Endothelial cell of umbilical vein (primary cell): ENCODE data around the gene PPP5C. TPM values are rescaled to one million over a fixed set of nuclear protein-coding genes. Genes with fewer than 3 reads are reported as not detected.

ENCODE experiments used
- BruUV-seq: library from RNA; stranded (reverse); fragments of 400-500 nt; replicated peaks from 2 replicates; lab custom pipeline; 2021; lab: Mats Ljungman, UMichigan
- CTCF ChIA-PET: fragments of 300-600, 350-600 bp; sonication (Branson Sonifier 250); formaldehyde crosslinking; loops from one replicate; lab custom pipeline; 2021; ENCODE audit warnings: antibody characterized with exemption, inconsistent platforms; lab: Charles Lee
- POLR2A ChIA-PET: fragments of 300-600, 350-600 bp; sonication (Branson Sonifier 250); formaldehyde crosslinking; loops from one replicate; lab custom pipeline; 2021; ENCODE audit warnings: antibody characterized with exemption, inconsistent platforms; lab: Charles Lee
- DNase-seq: peaks from one replicate; pipeline ENCODE4 v3.0.0-alpha.2; 2011; ENCODE audit warnings: low read depth, low spot score
- FAIRE-seq: peaks from 2 replicates; lab custom pipeline; 2011; peaks lifted over from hg19 to GRCh38; lab: Jason Lieb, UNC
- H2AFZ ChIP-seq: 2 replicates; pipeline ENCODE4 v1.6.0; 2012; ENCODE audit warnings: low read depth, low read length, control low read depth, inconsistent platforms
- H3K27ac ChIP-seq: 2 replicates; pipeline ENCODE4 v1.5.1; 2011; ENCODE audit warnings: low read depth, mild to moderate bottlenecking, control low read depth, low read length, moderate library complexity; ENCODE audit not compliant: insufficient read depth
- H3K27me3 ChIP-seq, 2 experiments: 2 replicates each; pipeline versions ENCODE4 v1.6.0 to v1.6.1; 2011; ENCODE audit warnings: low read length in 2 of 2, mixed read lengths in 1 of 2; ENCODE audit not compliant: control insufficient read depth in 2 of 2, insufficient read depth in 2 of 2
- H3K36me3 ChIP-seq, 2 experiments: 2 replicates in 1 of 2; 3 replicates in 1 of 2; pipeline ENCODE4 v1.5.1; 2011; ENCODE audit warnings: low read length in 2 of 2, mild to moderate bottlenecking in 1 of 2, moderate library complexity in 1 of 2; ENCODE audit not compliant: control insufficient read depth in 2 of 2, insufficient read depth in 2 of 2; ENCODE audit errors: extremely low read depth in 1 of 2
- H3K4me1 ChIP-seq: 3 replicates; pipeline ENCODE4 v1.5.1; 2011; ENCODE audit warnings: mild to moderate bottlenecking, low read length; ENCODE audit not compliant: control insufficient read depth, insufficient read depth; ENCODE audit errors: extremely low read depth
- H3K4me2 ChIP-seq: 2 replicates; pipeline ENCODE4 v1.6.1; 2011; ENCODE audit warnings: low read length, control low read depth, mixed read lengths; ENCODE audit not compliant: insufficient read depth
- H3K4me3 ChIP-seq, 3 experiments: fragments of 200-600 bp in 1 of 3; sonication (generic), shearing (Covaris generic) in 1 of 3; replicated peaks in 1 of 3; 2 replicates each; pipeline ENCODE4 v1.5.1; 2011 to 2016; ENCODE audit warnings: control low read depth in 3 of 3, low read length in 3 of 3, mild to moderate bottlenecking in 2 of 3, inconsistent platforms in 1 of 3, low read depth in 1 of 3, moderate library complexity in 1 of 3; ENCODE audit not compliant: insufficient read depth in 1 of 3
- H3K79me2 ChIP-seq: 2 replicates; pipeline ENCODE4 v1.6.0; 2012; ENCODE audit warnings: low read length, inconsistent platforms; ENCODE audit not compliant: control insufficient read depth, insufficient read depth
- H3K9ac ChIP-seq: replicated peaks from 2 replicates; pipeline ENCODE3; 2011; ENCODE audit warnings: low read length, control low read depth; ENCODE audit not compliant: insufficient read depth; ENCODE audit errors: extremely low read depth
- H3K9me1 ChIP-seq: replicated peaks from 3 replicates; pipeline ENCODE4 v1.6.0; 2011; ENCODE audit warnings: mild to moderate bottlenecking, low read length; ENCODE audit not compliant: control insufficient read depth, insufficient read depth; ENCODE audit errors: extremely low read depth
- H3K9me3 ChIP-seq: replicated peaks from 2 replicates; pipeline ENCODE4 v1.5.1; 2012; ENCODE audit warnings: low read length, inconsistent platforms; ENCODE audit not compliant: control insufficient read depth, insufficient read depth
- H4K20me1 ChIP-seq: replicated peaks from 2 replicates; pipeline ENCODE3; 2011; ENCODE audit warnings: mild to moderate bottlenecking, low read length; ENCODE audit not compliant: control insufficient read depth, insufficient read depth; ENCODE audit errors: extremely low read depth
- EZH2 ChIP-seq: IDR thresholded peaks from 2 replicates; pipeline ENCODE4 v1.6.1; 2012; ENCODE audit warnings: borderline replicate concordance, low read depth, mild to moderate bottlenecking, moderate library complexity, low read length, inconsistent platforms; ENCODE audit not compliant: severe bottlenecking
- FOS ChIP-seq: IDR thresholded peaks from 2 replicates; pipeline ENCODE4 v1.6.1; 2011; ENCODE audit warnings: mild to moderate bottlenecking, low read length, moderate library complexity, borderline replicate concordance; ENCODE audit not compliant: insufficient read depth
- GATA2 ChIP-seq: IDR thresholded peaks from 2 replicates; pipeline ENCODE4 v1.7.0; 2011; ENCODE audit warnings: low read depth, mild to moderate bottlenecking, moderate library complexity, mixed read lengths, low read length; ENCODE audit not compliant: insufficient read length, insufficient read depth
- JUN ChIP-seq: IDR thresholded peaks from 2 replicates; pipeline ENCODE4 v1.6.1; 2011; ENCODE audit warnings: borderline replicate concordance, low read depth; ENCODE audit not compliant: insufficient read length, insufficient read depth
- MAX ChIP-seq: IDR thresholded peaks from 2 replicates; pipeline ENCODE4 v1.6.1; 2011; ENCODE audit not compliant: insufficient read depth, insufficient read length
- MYC ChIP-seq: IDR thresholded peaks from one replicate; pipeline ENCODE4 v1.6.1; 2011; ENCODE audit warnings: mild to moderate bottlenecking, low read depth, low read length
- POLR2A ChIP-seq: IDR thresholded peaks from 2 replicates; pipeline ENCODE4 v1.6.1; 2012; ENCODE audit warnings: low read depth, mild to moderate bottlenecking, control low read depth, low read length
- POLR2AphosphoS5 ChIP-seq: IDR thresholded peaks from 2 replicates; pipeline ENCODE4 v1.6.1; 2012; ENCODE audit warnings: low read depth, mild to moderate bottlenecking, control low read depth, low read length, moderate library complexity; ENCODE audit not compliant: insufficient read depth
- dilution Hi-C: fragments of 300-500 bp; cut with MboI; formaldehyde crosslinking; loops from one replicate; pipeline ENCODE4 v1.15.0; 2019; ENCODE audit warnings: low sequenced_read_pairs; ENCODE audit not compliant: extremely low pct_ligation_motif_present
- intact Hi-C: fragments of 100-400 bp; cut with micrococcal nuclease; formaldehyde crosslinking; loops from one replicate; pipeline ENCODE4 v1.10.0; 2022
- polyA plus RNA-seq, 4 experiments: library from polyadenylated mRNA; depleted of rRNA in 3 of 4; stranded (reverse) in 3 of 4; unstranded in 1 of 4; fragments of >200 nt; gene quantifications; 2 replicates each; pipeline versions ENCODE4 v1.2.1 to v1.2.3, GENCODE V29; 2011 to 2012; ENCODE audit warnings: missing spikeins in 1 of 4
- total RNA-seq: library from RNA; stranded (reverse); gene quantifications from 2 replicates; pipeline ENCODE4 v1.2.3, GENCODE V29; 2021
- TF ChIP-seq, protein P1 (sequence below), 2 donors: IDR thresholded peaks; 1 replicate in 1 of 2; 2 replicates in 1 of 2; pipeline ENCODE4 v1.5.1; 2011; ENCODE audit warnings: low read length in 2 of 2, mild to moderate bottlenecking in 2 of 2, moderate library complexity in 2 of 2, control low read depth in 1 of 2, inconsistent platforms in 1 of 2, low read depth in 1 of 2; ENCODE audit not compliant: insufficient read depth in 1 of 2; ENCODE audit errors: extremely low read depth in 1 of 2

Gene PPP5C
- total and polyA plus RNA-seq, 2 donors (not counting 3 experiments of a cell fraction or from before 2014, with no cell fraction given) = 114 to 172 TPM

DNA sequence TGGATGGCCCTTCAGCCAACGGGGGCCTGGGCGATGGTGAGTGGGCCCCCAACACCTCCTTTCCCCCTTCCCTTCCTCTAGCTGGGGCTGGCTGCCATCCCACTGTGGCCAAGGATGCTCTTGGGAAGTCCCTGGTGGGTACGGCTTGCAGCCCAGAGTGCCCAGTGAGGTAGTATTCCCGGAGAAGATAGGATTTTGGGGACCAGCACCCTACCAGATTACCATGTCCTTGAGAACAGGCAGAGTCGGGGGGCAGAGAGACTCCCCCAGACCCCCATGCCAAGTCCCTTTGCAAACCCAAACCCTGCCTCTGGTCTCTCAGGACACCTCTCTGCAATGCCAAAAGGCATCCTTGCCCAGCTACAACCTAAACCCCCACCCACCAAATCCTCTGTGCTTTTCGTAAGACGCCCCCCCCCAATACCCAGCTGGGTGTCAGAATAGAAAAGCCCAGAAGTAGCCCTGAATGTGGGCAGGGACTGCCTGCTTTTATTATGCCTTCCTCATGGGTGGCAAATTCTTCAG, 48.3 kb upstream of the PPP5C start:
- H3K9me3 ChIP-seq = no peaks in the 10 kb centered on the region
- H3K36me3 ChIP-seq = no peaks in the 10 kb centered on the region
- BruUV-seq = no TSS peak
- H3K4me1 ChIP-seq = peaks cover 38% of the 10 kb centered on the region
- ChIA-PET POLR2A (interaction anchor here (0.6 to 1.6 kb wide), 4 partner anchors 9 to 309 kb away, joined by 3 to 6 read pairs (median 4); no protein-coding TSS in a partner anchor), CTCF (interaction anchor here (0.6 to 5.9 kb wide), 9 partner anchors 9 to 324 kb away, joined by 3 to 119 read pairs (median 3); partner anchors contain the start of gene PPP5C)
- peak overlapping the region; percentile 31 for H2AFZ ChIP-seq
- dilution Hi-C loops = no loop called here
- peak overlapping the region in 2 of 3 experiments; percentile 21 to 24 for H3K4me3 ChIP-seq
- intact Hi-C loops = loop anchor here (1.0 to 2.0 kb wide), 3 partner anchors 9 to 49 kb away; partner anchors contain the start of gene PPP5C
- H4K20me1 ChIP-seq = no peaks in the 10 kb centered on the region
- no peak for FAIRE-seq
- H3K9me1 ChIP-seq = no peaks in the 10 kb centered on the region
- TF ChIP-seq EZH2 (no peak), POLR2A (no peak), JUN (no peak), GATA2 (no peak), MYC (no peak), FOS (no peak), MAX (no peak), POLR2AphosphoS5 (no peak)
- TF ChIP-seq, protein P1, sequence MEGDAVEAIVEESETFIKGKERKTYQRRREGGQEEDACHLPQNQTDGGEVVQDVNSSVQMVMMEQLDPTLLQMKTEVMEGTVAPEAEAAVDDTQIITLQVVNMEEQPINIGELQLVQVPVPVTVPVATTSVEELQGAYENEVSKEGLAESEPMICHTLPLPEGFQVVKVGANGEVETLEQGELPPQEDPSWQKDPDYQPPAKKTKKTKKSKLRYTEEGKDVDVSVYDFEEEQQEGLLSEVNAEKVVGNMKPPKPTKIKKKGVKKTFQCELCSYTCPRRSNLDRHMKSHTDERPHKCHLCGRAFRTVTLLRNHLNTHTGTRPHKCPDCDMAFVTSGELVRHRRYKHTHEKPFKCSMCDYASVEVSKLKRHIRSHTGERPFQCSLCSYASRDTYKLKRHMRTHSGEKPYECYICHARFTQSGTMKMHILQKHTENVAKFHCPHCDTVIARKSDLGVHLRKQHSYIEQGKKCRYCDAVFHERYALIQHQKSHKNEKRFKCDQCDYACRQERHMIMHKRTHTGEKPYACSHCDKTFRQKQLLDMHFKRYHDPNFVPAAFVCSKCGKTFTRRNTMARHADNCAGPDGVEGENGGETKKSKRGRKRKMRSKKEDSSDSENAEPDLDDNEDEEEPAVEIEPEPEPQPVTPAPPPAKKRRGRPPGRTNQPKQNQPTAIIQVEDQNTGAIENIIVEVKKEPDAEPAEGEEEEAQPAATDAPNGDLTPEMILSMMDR (IDR thresholded peaks at IDR 0.05; ENCODE audit: extremely low read depth in 1 of 2, insufficient read depth in 1 of 2, low read depth in 1 of 2, low read length in 2 of 2) = no peak
- peak overlapping the region; percentile 25 for H3K27ac ChIP-seq
- H3K4me2 ChIP-seq = peak overlapping the region; percentile 59
- H3K27me3 ChIP-seq = peaks cover 0 to 13% of the 10 kb centered on the region in 2 experiments
- no peaks in the 10 kb centered on the region for H3K79me2 ChIP-seq
- peak; percentile 18 for DNase-seq
- no peak overlapping the region for H3K9ac ChIP-seq
